SK-N-SH (cell line): ENCODE data around the gene PDLIM5.

Experiments
- CTCF ChIP-seq: fragments of 200-600 bp; sonication (generic); IDR thresholded peaks from 2 replicates; pipeline ENCODE4 v1.6.1; 2017; ENCODE audit warnings: antibody characterized with exemption, mild to moderate bottlenecking, moderate library complexity
- EZH2phosphoT487 ChIP-seq: fragments of 200-600 bp; sonication (generic); IDR thresholded peaks from 2 replicates; pipeline ENCODE4 v1.6.1; 2017; ENCODE audit warnings: low read depth, mixed run types, mild to moderate bottlenecking, antibody characterized with exemption, moderate library complexity, borderline replicate concordance
- NFIC ChIP-seq: IDR thresholded peaks from 2 replicates; pipeline ENCODE4 v1.4.0; 2012; ENCODE audit warnings: borderline replicate concordance
- PBX3 ChIP-seq: IDR thresholded peaks from 2 replicates; pipeline ENCODE4; 2012
- ZBTB33 ChIP-seq: IDR thresholded peaks from 2 replicates; pipeline ENCODE4 v1.4.0; 2012; ENCODE audit warnings: low read depth, borderline replicate concordance

GRCh38 chr4:94459462-94460161, 7.9 kb downstream of the PDLIM5 start:
- TF ChIP-seq CTCF, result no peak
- TF ChIP-seq ZBTB33, result no peak
- TF ChIP-seq EZH2phosphoT487, result no peak
- TF ChIP-seq PBX3, result no peak
- no peak for TF ChIP-seq NFIC
